Mesendoderm (in vitro differentiated cells): ENCODE data around the gene RFC2.

Source experiments
- DNase-seq: peaks from one replicate; pipeline ENCODE4 v3.0.0; 2013
- H2AK5ac ChIP-seq: 2 replicates; pipeline ENCODE4 v1.6.1; 2013; ENCODE audit warnings: low read length, inconsistent platforms
- H2BK120ac ChIP-seq: 2 replicates; pipeline ENCODE4 v1.6.1; 2013; ENCODE audit warnings: low read depth, mild to moderate bottlenecking, low read length, moderate library complexity, mixed read lengths
- H2BK15ac ChIP-seq: replicated peaks from 2 replicates; pipeline ENCODE4 v1.6.1; 2013; ENCODE audit warnings: low read depth, mild to moderate bottlenecking, moderate library complexity
- H2BK5ac ChIP-seq: 2 replicates; pipeline ENCODE4 v1.6.1; 2013; ENCODE audit warnings: low read length, inconsistent platforms
- H3K18ac ChIP-seq: 2 replicates; pipeline ENCODE4 v1.6.1; 2013; ENCODE audit warnings: mild to moderate bottlenecking, low read length, mixed read lengths
- H3K23ac ChIP-seq: one replicate; pipeline ENCODE4 v1.6.1; 2013; ENCODE audit warnings: low read length
- H3K27ac ChIP-seq: 2 replicates; pipeline ENCODE4 v1.5.1; 2013; ENCODE audit warnings: low read depth, mild to moderate bottlenecking, inconsistent platforms, low read length, moderate library complexity
- H3K27me3 ChIP-seq: 2 replicates; pipeline ENCODE4 v1.6.1; 2013; ENCODE audit warnings: low read length, control low read depth, mild to moderate bottlenecking, inconsistent platforms; ENCODE audit not compliant: insufficient read depth, poor library complexity
- H3K36me3 ChIP-seq: 2 replicates; pipeline ENCODE4 v1.6.1; 2013; ENCODE audit warnings: low read length, inconsistent platforms; ENCODE audit not compliant: control insufficient read depth, insufficient read depth
- H3K4ac ChIP-seq: one replicate; pipeline ENCODE4 v1.6.1; 2013; ENCODE audit warnings: low read depth, mild to moderate bottlenecking, low read length, moderate library complexity
- H3K4me1 ChIP-seq: 2 replicates; pipeline ENCODE4 v1.6.1; 2013; ENCODE audit warnings: low read depth, low read length, inconsistent platforms; ENCODE audit not compliant: control insufficient read depth
- H3K4me2 ChIP-seq: 2 replicates; pipeline ENCODE4 v1.6.1; 2013; ENCODE audit warnings: low read length
- H3K4me3 ChIP-seq: 2 replicates; pipeline ENCODE4 v1.5.1; 2013; ENCODE audit warnings: mild to moderate bottlenecking, low read length
- H3K56ac ChIP-seq: one replicate; pipeline ENCODE4 v1.6.1; 2013; ENCODE audit warnings: low read length
- H3K79me1 ChIP-seq: 2 replicates; pipeline ENCODE4 v1.6.1; 2013; ENCODE audit warnings: low read length, inconsistent platforms
- H3K79me2 ChIP-seq: 2 replicates; pipeline ENCODE4 v1.6.1; 2013; ENCODE audit warnings: mild to moderate bottlenecking, low read length; ENCODE audit not compliant: control insufficient read depth, insufficient read depth
- H3K9ac ChIP-seq: 2 replicates; pipeline ENCODE4 v1.6.1; 2013; ENCODE audit warnings: low read length, inconsistent platforms
- H4K5ac ChIP-seq: one replicate; pipeline ENCODE4 v1.6.1; 2013; ENCODE audit warnings: low read length
- H4K8ac ChIP-seq: one replicate; pipeline ENCODE4 v1.6.1; 2013; ENCODE audit warnings: low read depth, mild to moderate bottlenecking, control low read depth, low read length, moderate library complexity
- WGBS: extraction: QIAGEN DNeasy Blood & Tissue Kit; methylation state at CpG from one replicate; pipeline ENCODE4 v1.1.7; 2013; ENCODE audit warnings: low lambda C conversion rate, missing lambda C conversion rate; ENCODE audit not compliant: insufficient coverage; ENCODE audit errors: extremely low coverage; 5-methylcytosine and 5-hydroxymethylcytosine counted together

RFC2 gene

GRCh38 chr7:74290553-74290950 lies 36.4 kb upstream of the RFC2 start:
- H4K8ac ChIP-seq = no peak overlapping the region
- H3K4ac ChIP-seq = no peak overlapping the region
- no peak overlapping the region for H2BK15ac ChIP-seq
- H3K4me3 ChIP-seq = peak overlapping the region; percentile 71
- H3K18ac ChIP-seq = no peak overlapping the region
- H3K27me3 ChIP-seq = no peaks in the 10 kb centered on the region
- peaks cover 19% of the 10 kb centered on the region for H3K79me1 ChIP-seq
- H3K9ac ChIP-seq = peak overlapping the region; percentile 85
- peak overlapping the region; percentile 66 for H3K23ac ChIP-seq
- peak overlapping the region; percentile 80 for H3K4me2 ChIP-seq
- H4K5ac ChIP-seq = no peak overlapping the region
- no peak overlapping the region for H3K27ac ChIP-seq
- no peaks in the 10 kb centered on the region for H3K36me3 ChIP-seq
- peaks cover 42% of the 10 kb centered on the region for H3K79me2 ChIP-seq
- no peak overlapping the region for H2BK5ac ChIP-seq
- peak overlapping the region; percentile 90 for H3K56ac ChIP-seq
- no peak overlapping the region for H2BK120ac ChIP-seq
- peaks cover 10% of the 10 kb centered on the region for H3K4me1 ChIP-seq
- no peak for DNase-seq
- no CpG with 5 or more reads among the region's 9 CpGs for WGBS
- H2AK5ac ChIP-seq = peak overlapping the region; percentile 11

- peak overlapping the region; percentile 6 for H3K4ac ChIP-seq
- H3K4me3 ChIP-seq = peak overlapping the region; percentile 71
- H3K23ac ChIP-seq = peak overlapping the region; percentile 66
- H3K56ac ChIP-seq = peak overlapping the region; percentile 90
- H3K18ac ChIP-seq = peak overlapping the region; percentile 31
- H3K79me2 ChIP-seq = peaks cover 36% of the 10 kb centered on the region
- peak overlapping the region; percentile 11 for H2AK5ac ChIP-seq
- no peak overlapping the region for H4K5ac ChIP-seq
- H2BK15ac ChIP-seq = no peak overlapping the region
- peak overlapping the region; percentile 85 for H3K9ac ChIP-seq
- H2BK120ac ChIP-seq = no peak overlapping the region
- H3K79me1 ChIP-seq = peaks cover 15% of the 10 kb centered on the region
- H4K8ac ChIP-seq = no peak overlapping the region
- H3K27me3 ChIP-seq = no peaks in the 10 kb centered on the region
- H3K36me3 ChIP-seq = no peaks in the 10 kb centered on the region
- H3K4me2 ChIP-seq = peak overlapping the region; percentile 80
- H3K27ac ChIP-seq = peak overlapping the region; percentile 28
- DNase-seq = no peak
- WGBS = no CpG with 5 or more reads among the region's 60 CpGs
- peaks cover 10% of the 10 kb centered on the region for H3K4me1 ChIP-seq
- no peak overlapping the region for H2BK5ac ChIP-seq
These were observed 35.7 kb upstream of the RFC2 start for GRCh38 chr7:74289659-74290552.

- no peak within 1 kb of the TSS for H2AK5ac ChIP-seq
- H3K36me3 ChIP-seq = no peaks in the 10 kb centered on the region
- no peak within 1 kb of the TSS for H4K5ac ChIP-seq
- no peak within 1 kb of the TSS for H2BK15ac ChIP-seq
- WGBS = no CpG with 5 or more reads among the region's 67 CpGs
- H3K79me1 ChIP-seq = peaks cover 15% of the 10 kb centered on the region
- H2BK5ac ChIP-seq = peak within 1 kb of the TSS; percentile 58
- DNase-seq = peak; percentile 88
- H3K27ac ChIP-seq = peak within 1 kb of the TSS; percentile 28
- H3K4me2 ChIP-seq = peak within 1 kb of the TSS; percentile 80
- peak within 1 kb of the TSS; percentile 90 for H3K56ac ChIP-seq
- peak within 1 kb of the TSS; percentile 71 for H3K4me3 ChIP-seq
- H3K9ac ChIP-seq = peak within 1 kb of the TSS; percentile 85
- no peaks in the 10 kb centered on the region for H3K27me3 ChIP-seq
- H3K4ac ChIP-seq = peak within 1 kb of the TSS; percentile 6
- no peak within 1 kb of the TSS for H2BK120ac ChIP-seq
- H3K18ac ChIP-seq = peak within 1 kb of the TSS; percentile 31
- peaks cover 8% of the 10 kb centered on the region for H3K4me1 ChIP-seq
- no peak within 1 kb of the TSS for H4K8ac ChIP-seq
- H3K23ac ChIP-seq = peak within 1 kb of the TSS; percentile 66
- peaks cover 34% of the 10 kb centered on the region for H3K79me2 ChIP-seq
These were observed 34.9 kb upstream of the RFC2 start, which contains the start of gene CLIP2 for GRCh38 chr7:74289018-74289658. TSS of gene CLIP2 (plus strand) at chr7:74289407. CDS start at chr7:74317547, 28,140 bp downstream.

GRCh38 chr7:74288034-74288881 lies 34.1 kb upstream of the RFC2 start:
- H3K9ac ChIP-seq = peak overlapping the region; percentile 38
- H2BK120ac ChIP-seq = no peak overlapping the region
- no peak overlapping the region for H3K23ac ChIP-seq
- peak overlapping the region; percentile 80 for H3K56ac ChIP-seq
- H3K4me1 ChIP-seq = peaks cover 6% of the 10 kb centered on the region
- no peaks in the 10 kb centered on the region for H3K27me3 ChIP-seq
- H2AK5ac ChIP-seq = no peak overlapping the region
- peaks cover 30% of the 10 kb centered on the region for H3K79me2 ChIP-seq
- H4K8ac ChIP-seq = no peak overlapping the region
- no peak overlapping the region for H2BK15ac ChIP-seq
- H3K79me1 ChIP-seq = peaks cover 11% of the 10 kb centered on the region
- no peak overlapping the region for H3K18ac ChIP-seq
- H2BK5ac ChIP-seq = peak overlapping the region; percentile 58
- no peak overlapping the region for H4K5ac ChIP-seq
- no peak overlapping the region for H3K27ac ChIP-seq
- no peak overlapping the region for H3K4me3 ChIP-seq
- no CpG with 5 or more reads among the region's 20 CpGs for whole genome bisulfite sequencing
- H3K4ac ChIP-seq = no peak overlapping the region
- no peak for DNase-seq
- peak overlapping the region; percentile 41 for H3K4me2 ChIP-seq
- no peaks in the 10 kb centered on the region for H3K36me3 ChIP-seq

- H3K23ac ChIP-seq = no peak overlapping the region
- H3K79me2 ChIP-seq = peaks cover 22% of the 10 kb centered on the region
- H3K27me3 ChIP-seq = no peaks in the 10 kb centered on the region
- no peak overlapping the region for H3K27ac ChIP-seq
- H2BK5ac ChIP-seq = no peak overlapping the region
- no peak overlapping the region for H4K8ac ChIP-seq
- peaks cover 6% of the 10 kb centered on the region for H3K4me1 ChIP-seq
- H3K9ac ChIP-seq = no peak overlapping the region
- H3K4me3 ChIP-seq = no peak overlapping the region
- no peak for DNase-seq
- H3K4me2 ChIP-seq = no peak overlapping the region
- H3K56ac ChIP-seq = peak overlapping the region; percentile 18
- no peak overlapping the region for H4K5ac ChIP-seq
- H3K79me1 ChIP-seq = peaks cover 11% of the 10 kb centered on the region
- WGBS = no CpG with 5 or more reads among the region's 7 CpGs
- no peak overlapping the region for H3K4ac ChIP-seq
- no peak overlapping the region for H2AK5ac ChIP-seq
- H2BK15ac ChIP-seq = no peak overlapping the region
- no peaks in the 10 kb centered on the region for H3K36me3 ChIP-seq
- H3K18ac ChIP-seq = no peak overlapping the region
- H2BK120ac ChIP-seq = no peak overlapping the region
These were observed 33.3 kb upstream of the RFC2 start for GRCh38 chr7:74287303-74288033.
